Activated CD4-positive, alpha-beta T cell treated with anti-CD3 and anti-CD28 coated beads, Interleukin-2, amount 10 ng/mL, durations not matched to agents 7 days and 5 days (primary cell): ENCODE measurements around the gene CCNL2. TPM values are rescaled to one million over a fixed set of nuclear protein-coding genes. Genes with fewer than 3 reads are reported as not detected.
"Not testable (repeated sequence)": the region's sequence is repeated elsewhere in the genome, so short reads cannot be mapped to it uniquely, and the experiment has no call there.

Source experiments
- CTCF ChIA-PET: fragments of 350-600 bp; sonication (Branson Sonifier 250); formaldehyde crosslinking; loops from one replicate; lab custom pipeline; 2021; ENCODE audit warnings: antibody characterized with exemption; lab: Charles Lee
- POLR2A ChIA-PET: fragments of 350-600 bp; sonication (Branson Sonifier 250); formaldehyde crosslinking; loops from one replicate; lab custom pipeline; 2021; ENCODE audit warnings: antibody characterized with exemption; lab: Charles Lee
- DNase-seq: peaks from one replicate; pipeline ENCODE4 v3.0.0-alpha.2; 2020
- H3K27ac Mint-ChIP-seq: one replicate; pipeline ENCODE4 v1.8.0; 2021; ENCODE audit warnings: mild to moderate bottlenecking, moderate library complexity, mixed read lengths
- H3K27me3 Mint-ChIP-seq: one replicate; pipeline ENCODE4 v1.8.0; 2021; ENCODE audit warnings: mixed read lengths
- H3K36me3 Mint-ChIP-seq: one replicate; pipeline ENCODE4 v1.8.0; 2021; ENCODE audit warnings: low read depth, mixed read lengths
- H3K4me1 Mint-ChIP-seq: one replicate; pipeline ENCODE4 v1.8.0; 2021; ENCODE audit warnings: mixed read lengths
- H3K4me3 Mint-ChIP-seq: one replicate; pipeline ENCODE4 v1.8.0; 2021; ENCODE audit warnings: mild to moderate bottlenecking, moderate library complexity, mixed read lengths
- H3K9me3 Mint-ChIP-seq: one replicate; pipeline ENCODE4 v1.8.0; 2021; ENCODE audit warnings: mixed read lengths
- total RNA-seq, 2 experiments: library from RNA; stranded (reverse); gene quantifications; one replicate each; pipeline ENCODE4 v1.2.3, GENCODE V29; 2021

The CCNL2 gene
- total RNA-seq, 2 experiments from 2014 or later, result 122 to 131 TPM

- Mint-ChIP-seq H3K27me3 (no peaks in the 10 kb centered on the region), H3K9me3 (peaks cover 2% of the 10 kb centered on the region), H3K4me1 (peaks cover 32% of the 10 kb centered on the region), H3K4me3 (peak overlapping the region; percentile 82), H3K36me3 (peaks cover 33% of the 10 kb centered on the region), H3K27ac (peak overlapping the region; percentile 84)
- CTCF ChIA-PET, result interaction anchor here (0.9 to 2.0 kb wide), 3 partner anchors 10 to 36 kb away, joined by 3 to 14 read pairs (median 6); partner anchors contain the start of gene CCNL2
- DNase-seq, result peak; percentile 19
- POLR2A ChIA-PET, result no interaction called here
Measured at GRCh38 chr1:1407636-1408318, 8.6 kb upstream of the CCNL2 start.

GRCh38 chr1:1406821-1407635 is 7.9 kb upstream of the CCNL2 start, which contains the start of gene MRPL20:
Gene MRPL20 (minus strand): TSS chr1:1407293. CDS start chr1:1407217, 76 bp downstream.
- H3K27me3 Mint-ChIP-seq, result no peaks in the 10 kb centered on the region
- CTCF ChIA-PET, result interaction anchor here (0.5 to 2.0 kb wide), 4 partner anchors 9 to 176 kb away, joined by 3 to 14 read pairs (median 4); partner anchors contain the start of gene CCNL2
- peaks cover 34% of the 10 kb centered on the region for H3K36me3 Mint-ChIP-seq
- peak; percentile 97 for DNase-seq
- peak within 1 kb of the TSS; percentile 82 for H3K4me3 Mint-ChIP-seq
- H3K9me3 Mint-ChIP-seq, result no peaks in the 10 kb centered on the region
- peaks cover 36% of the 10 kb centered on the region for H3K4me1 Mint-ChIP-seq
- POLR2A ChIA-PET, result interaction anchor here (0.7 kb wide), 1 partner anchor 27 kb away, joined by 3 read pairs; no protein-coding TSS in a partner anchor
- peak within 1 kb of the TSS; percentile 93 for H3K27ac Mint-ChIP-seq

- Mint-ChIP-seq H3K9me3 (no peaks in the 10 kb centered on the region), H3K4me3 (peak overlapping the region; percentile 82), H3K27me3 (no peaks in the 10 kb centered on the region), H3K4me1 (peaks cover 44% of the 10 kb centered on the region), H3K27ac (peak overlapping the region; percentile 93), H3K36me3 (peaks cover 40% of the 10 kb centered on the region)
- ChIA-PET CTCF (interaction anchor here (1.8 to 2.0 kb wide), 2 partner anchors 8 to 34 kb away, joined by 6 to 14 read pairs; partner anchors contain the start of gene CCNL2), POLR2A (no interaction called here)
- DNase-seq, result no peak
Measured at GRCh38 chr1:1406101-1406820, 7.1 kb upstream of the CCNL2 start.

GRCh38 chr1:1403653-1404052 is 4.5 kb upstream of the CCNL2 start:
- Mint-ChIP-seq H3K36me3 (peaks cover 47% of the 10 kb centered on the region), H3K27me3 (no peaks in the 10 kb centered on the region), H3K4me3 (no peak overlapping the region), H3K27ac (no peak overlapping the region), H3K4me1 (peaks cover 54% of the 10 kb centered on the region), H3K9me3 (no peaks in the 10 kb centered on the region)
- ChIA-PET POLR2A (no interaction called here), CTCF (interaction anchor here (1.3 kb wide), 1 partner anchor 32 kb away, joined by 4 read pairs; no protein-coding TSS in a partner anchor)
- no peak for DNase-seq

- CTCF ChIA-PET, result interaction anchor here (1.3 kb wide), 1 partner anchor 31 kb away, joined by 4 read pairs; no protein-coding TSS in a partner anchor
- DNase-seq, H3K27me3 Mint-ChIP-seq, H3K4me3 Mint-ChIP-seq, POLR2A ChIA-PET, H3K9me3 Mint-ChIP-seq: not testable (repeated sequence)
- H3K36me3 Mint-ChIP-seq, result peaks cover 51% of the 10 kb centered on the region
- H3K4me1 Mint-ChIP-seq, result peaks cover 53% of the 10 kb centered on the region
- H3K27ac Mint-ChIP-seq, result peak overlapping the region; percentile 37
Measured at GRCh38 chr1:1402901-1403392, 3.8 kb upstream of the CCNL2 start.

GRCh38 chr1:1402072-1402900 is 3.2 kb upstream of the CCNL2 start:
- ChIA-PET CTCF (interaction anchor here (0.6 to 1.3 kb wide), 2 partner anchors 31 to 405 kb away, joined by 3 to 4 read pairs; no protein-coding TSS in a partner anchor), POLR2A (no interaction called here)
- Mint-ChIP-seq H3K4me3 (peak overlapping the region; percentile 80), H3K4me1 (peaks cover 60% of the 10 kb centered on the region), H3K9me3 (no peaks in the 10 kb centered on the region), H3K36me3 (peaks cover 57% of the 10 kb centered on the region), H3K27ac (no peak overlapping the region), H3K27me3 (no peaks in the 10 kb centered on the region)
- peak; percentile 46 for DNase-seq

- ChIA-PET CTCF (interaction anchor here (0.6 kb wide), 1 partner anchor 406 kb away, joined by 3 read pairs; no protein-coding TSS in a partner anchor), POLR2A (no interaction called here)
- peaks cover 61% of the 10 kb centered on the region for H3K4me1 Mint-ChIP-seq
- no peak for DNase-seq
- H3K9me3 Mint-ChIP-seq, result no peaks in the 10 kb centered on the region
- H3K36me3 Mint-ChIP-seq, result peaks cover 55% of the 10 kb centered on the region
- H3K27ac Mint-ChIP-seq, result peak overlapping the region; percentile 74
- H3K4me3 Mint-ChIP-seq, result peak overlapping the region; percentile 80
- no peaks in the 10 kb centered on the region for H3K27me3 Mint-ChIP-seq
Measured at GRCh38 chr1:1401457-1402010, 2.4 kb upstream of the CCNL2 start.

GRCh38 chr1:1400576-1401456 is 1.7 kb upstream of the CCNL2 start:
- Mint-ChIP-seq H3K9me3 (no peaks in the 10 kb centered on the region), H3K36me3 (peaks cover 52% of the 10 kb centered on the region), H3K27me3 (no peaks in the 10 kb centered on the region), H3K4me1 (peaks cover 54% of the 10 kb centered on the region), H3K4me3 (peak overlapping the region; percentile 80), H3K27ac (peak overlapping the region; percentile 91)
- DNase-seq, result no peak
- ChIA-PET POLR2A (no interaction called here), CTCF (interaction anchor here (1.2 to 2.3 kb wide), 6 partner anchors 14 to 40 kb away, joined by 3 to 10 read pairs (median 6); partner anchors contain the start of gene AURKAIP1)

- peak overlapping the region; percentile 91 for H3K27ac Mint-ChIP-seq
- peak; percentile 26 for DNase-seq
- H3K9me3 Mint-ChIP-seq, result no peaks in the 10 kb centered on the region
- H3K36me3 Mint-ChIP-seq, result peaks cover 53% of the 10 kb centered on the region
- POLR2A ChIA-PET, result no interaction called here
- CTCF ChIA-PET, result interaction anchor here (1.2 to 2.3 kb wide), 6 partner anchors 15 to 41 kb away, joined by 3 to 10 read pairs (median 6); partner anchors contain the start of gene AURKAIP1
- H3K4me3 Mint-ChIP-seq, result peak overlapping the region; percentile 80
- H3K4me1 Mint-ChIP-seq, result peaks cover 53% of the 10 kb centered on the region
- H3K27me3 Mint-ChIP-seq, result no peaks in the 10 kb centered on the region
Measured at GRCh38 chr1:1399872-1400575, 889 bp upstream of the CCNL2 start.
